Brain microvascular endothelial cell (primary cell): ENCODE data around the gene DOK3.

Experiments
- DNase-seq: peaks from one replicate; pipeline ENCODE4 v3.0.0-alpha.2; 2020
- H3K27ac ChIP-seq: fragments of 250-450 bp; sonication (Bioruptor Pico); 2 replicates; pipeline ENCODE4 v1.5.1; 2020; ENCODE audit warnings: mild to moderate bottlenecking, moderate library complexity
- H3K27me3 ChIP-seq: fragments of 250-450 bp; sonication (Bioruptor Pico); replicated peaks from 2 replicates; pipeline ENCODE4 v1.5.1; 2020; ENCODE audit warnings: mild to moderate bottlenecking
- H3K36me3 ChIP-seq: fragments of 250-450 bp; sonication (Bioruptor Pico); replicated peaks from 2 replicates; pipeline ENCODE4 v1.5.1; 2020; ENCODE audit warnings: mild to moderate bottlenecking
- H3K4me3 ChIP-seq: 2 replicates; pipeline ENCODE4 v1.5.1; 2011; ENCODE audit warnings: low read depth, mild to moderate bottlenecking, control low read depth, low read length, moderate library complexity
- in situ Hi-C: cut with HindIII; loops from 2 replicates; pipeline ENCODE4 v1.10.0; 2017; ENCODE audit warnings: low sequenced_read_pairs, low pct_ligation_motif_present
- TF ChIP-seq, protein P1 (sequence below): IDR thresholded peaks from 2 replicates; pipeline ENCODE4 v1.5.1; 2011; ENCODE audit warnings: low read depth, mild to moderate bottlenecking, moderate library complexity, low read length, control low read depth, inconsistent platforms; ENCODE audit errors: missing control alignments

Gene DOK3

DNA sequence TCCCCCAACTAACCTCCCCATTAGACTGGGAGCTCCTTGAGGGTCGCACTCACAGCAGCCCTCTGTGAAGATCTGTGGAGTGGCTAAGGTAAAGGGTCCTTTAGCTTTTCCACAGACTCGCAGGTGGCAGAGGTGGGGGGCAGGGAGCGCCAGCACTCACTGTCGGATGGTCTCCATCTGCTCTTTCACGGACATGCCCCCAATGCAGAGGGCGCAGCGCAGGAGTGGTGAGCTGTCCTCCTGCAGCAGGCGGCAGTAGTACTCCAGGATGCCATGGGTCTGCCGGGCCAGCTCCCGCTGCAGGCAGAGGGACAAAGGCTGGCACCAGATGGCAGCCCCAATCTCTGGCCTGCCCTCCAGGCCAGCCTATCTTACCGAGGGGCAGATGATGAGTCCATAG, 4.9 kb upstream of the DOK3 start:
- H3K27me3 ChIP-seq, result no peaks in the 10 kb centered on the region
- in situ Hi-C loops, result no loop called here
- H3K36me3 ChIP-seq, result peaks cover 59% of the 10 kb centered on the region
- no peak for DNase-seq
- TF ChIP-seq, protein P1, sequence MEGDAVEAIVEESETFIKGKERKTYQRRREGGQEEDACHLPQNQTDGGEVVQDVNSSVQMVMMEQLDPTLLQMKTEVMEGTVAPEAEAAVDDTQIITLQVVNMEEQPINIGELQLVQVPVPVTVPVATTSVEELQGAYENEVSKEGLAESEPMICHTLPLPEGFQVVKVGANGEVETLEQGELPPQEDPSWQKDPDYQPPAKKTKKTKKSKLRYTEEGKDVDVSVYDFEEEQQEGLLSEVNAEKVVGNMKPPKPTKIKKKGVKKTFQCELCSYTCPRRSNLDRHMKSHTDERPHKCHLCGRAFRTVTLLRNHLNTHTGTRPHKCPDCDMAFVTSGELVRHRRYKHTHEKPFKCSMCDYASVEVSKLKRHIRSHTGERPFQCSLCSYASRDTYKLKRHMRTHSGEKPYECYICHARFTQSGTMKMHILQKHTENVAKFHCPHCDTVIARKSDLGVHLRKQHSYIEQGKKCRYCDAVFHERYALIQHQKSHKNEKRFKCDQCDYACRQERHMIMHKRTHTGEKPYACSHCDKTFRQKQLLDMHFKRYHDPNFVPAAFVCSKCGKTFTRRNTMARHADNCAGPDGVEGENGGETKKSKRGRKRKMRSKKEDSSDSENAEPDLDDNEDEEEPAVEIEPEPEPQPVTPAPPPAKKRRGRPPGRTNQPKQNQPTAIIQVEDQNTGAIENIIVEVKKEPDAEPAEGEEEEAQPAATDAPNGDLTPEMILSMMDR, result no peak
- no peak overlapping the region for H3K27ac ChIP-seq
- H3K4me3 ChIP-seq, result no peak overlapping the region

GRCh38 chr5:177513500-177513899, 3.9 kb upstream of the DOK3 start:
- H3K27ac ChIP-seq, result no peak overlapping the region
- no peak overlapping the region for H3K4me3 ChIP-seq
- TF ChIP-seq, protein P1, result no peak
- in situ Hi-C loops, result no loop called here
- H3K36me3 ChIP-seq, result peaks cover 55% of the 10 kb centered on the region
- no peak for DNase-seq
- no peaks in the 10 kb centered on the region for H3K27me3 ChIP-seq

GRCh38 chr5:177512736-177513380, 3.2 kb upstream of the DOK3 start:
- H3K27ac ChIP-seq, result no peak overlapping the region
- DNase-seq, result no peak
- in situ Hi-C loops, result no loop called here
- H3K4me3 ChIP-seq, result no peak overlapping the region
- TF ChIP-seq, protein P1, result no peak
- peaks cover 55% of the 10 kb centered on the region for H3K36me3 ChIP-seq
- no peaks in the 10 kb centered on the region for H3K27me3 ChIP-seq

GRCh38 chr5:177511796-177512675, 2.4 kb upstream of the DOK3 start:
- DNase-seq, result no peak
- TF ChIP-seq, protein P1, result no peak
- in situ Hi-C loops, result no loop called here
- Histone ChIP-seq H3K4me3 (no peak overlapping the region), H3K36me3 (peaks cover 55% of the 10 kb centered on the region), H3K27ac (no peak overlapping the region), H3K27me3 (no peaks in the 10 kb centered on the region)

DNA sequence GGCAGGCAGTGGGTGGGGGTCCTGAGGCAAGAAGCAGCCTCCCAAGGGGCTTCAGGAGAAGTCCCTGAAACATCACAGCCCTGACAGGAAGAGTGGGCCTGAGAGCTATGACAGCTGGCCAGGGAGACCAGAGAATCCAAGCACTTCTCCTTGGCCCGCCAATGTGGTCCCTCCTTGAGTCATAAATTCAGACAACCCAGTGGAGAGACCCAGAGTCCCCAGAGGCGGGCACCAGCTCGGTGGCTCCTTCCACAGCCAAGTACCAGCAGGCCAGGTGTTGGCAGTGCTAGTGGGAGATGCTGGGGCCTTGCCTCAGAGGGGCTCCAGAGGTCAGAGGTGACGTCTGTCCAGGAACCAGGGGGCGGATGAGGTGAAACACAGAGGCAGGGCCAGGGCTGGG, 1.6 kb upstream of the DOK3 start:
- no peak for DNase-seq
- Histone ChIP-seq H3K27ac (no peak overlapping the region), H3K36me3 (peaks cover 55% of the 10 kb centered on the region), H3K4me3 (no peak overlapping the region), H3K27me3 (no peaks in the 10 kb centered on the region)
- in situ Hi-C loops, result no loop called here
- TF ChIP-seq, protein P1, result no peak
